SHP77 treated with DMSO at 0.1 percent for 48 hours (cell line): ENCODE measurements around the gene NR1I3.

Source experiments
- DNase-seq: peaks from one replicate; lab custom pipeline; 2025; lab: John Stamatoyannopoulos, UW

NR1I3 gene

DNA sequence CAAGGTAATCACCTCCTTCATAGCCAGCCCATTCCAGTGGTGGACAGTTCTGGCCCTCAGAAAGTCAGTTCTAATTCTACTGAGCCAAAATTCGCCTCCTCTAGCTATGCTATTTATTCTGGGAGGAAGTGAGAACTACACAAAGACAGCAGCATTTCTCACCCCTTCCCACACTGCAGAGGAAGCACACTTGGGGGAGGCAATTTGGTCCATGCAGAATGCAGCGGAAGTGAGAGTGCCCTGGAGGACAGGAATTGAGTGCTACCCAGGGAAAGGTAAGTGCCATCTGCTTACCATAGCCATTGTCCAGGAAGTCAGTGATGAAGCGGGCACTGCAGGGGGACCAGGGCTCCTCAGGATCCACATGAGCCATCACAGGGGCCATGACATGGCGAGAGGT, 42.8 kb downstream of the NR1I3 start:
- DNase-seq, result no peak

DNA sequence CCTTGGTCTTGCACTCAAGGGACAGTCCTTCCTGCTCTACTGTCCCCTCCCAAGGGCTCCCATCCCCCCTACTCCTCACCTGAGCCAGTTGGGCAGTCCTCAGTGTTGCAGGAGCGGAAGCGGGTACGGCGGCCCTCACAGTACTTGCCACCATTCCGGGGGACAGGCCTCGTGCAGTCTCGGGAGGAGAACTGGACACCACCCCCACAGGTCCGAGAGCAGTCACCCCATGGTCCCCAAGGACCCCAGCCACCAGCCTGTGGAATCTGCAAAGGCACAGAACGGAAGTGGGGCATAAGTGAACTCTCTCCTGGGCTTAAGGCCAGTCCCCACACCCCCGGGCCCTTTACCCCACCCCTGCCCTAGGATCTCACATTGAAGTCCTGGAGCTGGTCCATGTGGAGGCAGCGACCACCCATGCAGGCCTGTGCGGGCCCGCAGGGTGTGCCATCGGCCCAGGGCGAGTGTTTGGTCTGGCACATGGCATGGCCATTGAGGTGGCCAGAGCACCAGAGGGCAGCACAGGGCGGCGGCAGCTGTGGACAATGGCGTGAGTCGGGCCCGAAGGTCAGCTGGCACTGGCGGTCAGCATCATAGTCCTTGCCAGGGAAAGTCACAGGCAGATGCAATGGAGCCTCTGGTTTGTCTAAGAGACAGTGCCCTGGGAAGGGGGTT, 44.3 kb downstream of the NR1I3 start:
- peak; percentile 41 for DNase-seq

DNA sequence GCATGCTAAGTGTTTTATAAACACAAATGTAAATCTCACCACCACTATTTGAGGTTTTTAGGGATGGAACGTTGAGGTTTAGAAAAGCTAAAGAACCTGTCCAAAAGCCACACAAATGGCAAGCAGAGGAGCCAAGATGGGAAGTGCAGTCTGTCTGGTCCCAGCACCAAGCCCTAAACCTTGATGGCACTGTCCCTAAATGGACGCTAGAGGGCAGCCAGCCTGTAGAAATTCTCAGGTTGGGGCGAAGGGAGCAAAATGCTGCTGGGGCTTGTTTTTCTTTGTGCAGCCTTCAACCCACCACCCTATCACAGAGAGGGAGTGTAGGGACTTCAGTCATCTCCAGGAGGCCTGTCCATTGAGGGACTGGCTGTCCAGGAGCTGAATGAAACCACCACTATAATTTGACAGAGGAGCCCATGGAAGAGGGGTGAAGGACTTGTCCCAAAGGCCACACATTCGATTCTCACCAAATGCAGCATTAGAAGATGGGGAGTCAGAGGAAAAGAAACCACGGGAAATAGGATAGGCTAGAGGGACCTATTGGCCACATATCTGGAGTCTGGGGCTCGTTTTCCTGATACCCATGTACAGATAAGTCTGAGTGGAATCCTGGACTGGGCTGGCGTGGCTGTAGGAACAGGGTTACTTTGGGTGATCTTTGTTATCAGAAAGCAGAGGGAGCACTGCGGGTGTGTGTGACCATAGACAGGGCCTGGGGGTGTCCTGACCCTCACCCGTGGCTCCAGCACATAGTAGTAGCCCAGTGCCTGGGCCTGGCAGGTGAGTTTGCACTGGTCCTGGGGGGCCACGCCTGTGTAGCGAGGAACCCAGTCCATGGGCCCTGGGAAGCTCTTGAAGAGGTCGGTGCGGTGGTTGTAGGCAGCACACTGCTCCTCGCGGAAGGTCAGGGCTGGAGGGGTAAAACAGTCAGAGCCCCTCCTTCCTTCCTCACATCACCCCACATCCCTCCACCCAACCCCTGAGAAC, 45.2 kb downstream of the NR1I3 start:
- DNase-seq, result peak; percentile 74

DNA sequence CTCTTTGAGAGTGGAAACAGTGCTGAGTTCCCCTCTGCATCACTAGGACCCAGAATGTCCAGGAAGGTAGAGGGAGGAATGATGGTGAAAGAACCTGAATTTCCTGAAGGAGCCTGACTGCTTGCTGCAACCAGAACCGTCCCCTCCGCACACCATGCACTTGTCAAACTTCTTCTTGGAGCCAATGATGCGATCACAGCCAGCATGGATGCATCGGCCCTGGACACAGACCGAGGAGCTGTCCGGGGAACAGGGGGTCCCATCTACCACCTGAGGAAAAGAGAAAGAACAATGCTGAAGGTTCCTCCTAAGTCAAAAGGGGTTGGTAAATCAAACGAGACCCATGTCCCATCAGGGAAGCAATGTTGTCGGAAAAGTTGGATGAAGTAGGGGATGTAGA, 46.0 kb downstream of the NR1I3 start:
- DNase-seq, result no peak

DNA sequence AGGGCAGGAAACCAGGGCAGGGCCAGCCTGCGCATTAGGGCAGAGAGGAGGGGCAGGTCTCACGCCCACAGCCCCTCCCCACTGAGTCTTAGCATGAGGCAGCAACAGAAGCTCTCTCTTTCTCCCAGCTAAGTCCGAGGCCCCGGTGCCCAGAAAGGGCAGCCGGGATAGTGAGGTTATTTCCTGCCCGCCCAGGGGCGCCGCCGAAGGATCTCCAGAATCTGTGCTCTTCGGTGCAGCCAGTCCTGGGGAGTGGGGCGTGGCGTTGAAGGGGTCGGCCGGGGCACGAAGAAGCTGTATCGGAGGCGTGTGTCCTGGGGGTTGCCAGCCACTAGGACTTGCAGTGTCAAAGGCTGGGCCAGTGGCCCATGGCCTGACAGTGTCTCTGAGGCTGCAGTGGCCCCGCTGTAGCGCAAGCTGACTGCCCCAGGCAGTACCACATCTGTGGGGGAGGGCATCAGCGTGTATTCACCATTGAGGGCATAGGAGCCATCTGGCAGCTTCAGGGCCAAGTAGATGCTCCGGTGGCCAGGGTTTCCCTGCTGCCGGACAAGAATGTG, 47.0 kb downstream of the NR1I3 start:
- DNase-seq, result no peak

DNA sequence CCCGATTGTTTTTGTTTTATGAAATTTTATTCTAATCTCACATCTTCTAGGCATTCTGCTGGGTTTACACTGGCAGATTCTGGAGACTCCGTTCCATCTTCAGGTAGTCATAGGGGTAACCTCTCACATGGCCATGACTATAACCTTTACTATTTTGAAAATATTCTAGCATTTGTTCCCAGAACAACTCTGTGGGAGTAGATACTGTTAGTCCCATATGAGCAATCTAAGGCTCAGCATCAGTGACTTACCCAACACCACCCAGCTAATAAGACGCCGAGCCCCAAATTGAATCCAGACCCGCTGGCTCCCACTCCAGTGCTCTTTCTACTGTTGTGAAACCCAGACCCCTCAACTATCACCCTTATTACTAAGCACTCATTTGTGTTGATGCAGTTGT, 49.0 kb downstream of the NR1I3 start:
- DNase-seq, result no peak

DNA sequence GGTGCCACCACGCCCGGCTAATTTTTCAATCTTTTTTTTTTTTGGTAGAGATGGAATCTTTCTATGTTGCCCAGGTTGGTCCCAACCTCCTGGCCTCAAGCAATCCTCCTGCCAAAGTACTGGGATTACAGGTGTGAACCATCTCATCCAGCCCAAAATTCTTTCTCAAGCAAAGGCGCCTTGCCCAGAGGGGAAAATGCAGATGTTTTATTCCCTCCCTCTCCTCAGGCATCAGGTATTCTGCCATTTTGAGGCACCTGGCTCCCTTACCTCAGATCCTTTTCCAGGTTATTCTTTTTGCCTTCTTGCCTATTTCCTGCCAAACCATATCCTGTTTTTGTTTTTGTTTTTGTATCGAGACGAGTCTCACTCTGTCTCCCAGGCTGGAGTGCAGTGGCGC, 49.6 kb downstream of the NR1I3 start:
- no peak for DNase-seq

DNA sequence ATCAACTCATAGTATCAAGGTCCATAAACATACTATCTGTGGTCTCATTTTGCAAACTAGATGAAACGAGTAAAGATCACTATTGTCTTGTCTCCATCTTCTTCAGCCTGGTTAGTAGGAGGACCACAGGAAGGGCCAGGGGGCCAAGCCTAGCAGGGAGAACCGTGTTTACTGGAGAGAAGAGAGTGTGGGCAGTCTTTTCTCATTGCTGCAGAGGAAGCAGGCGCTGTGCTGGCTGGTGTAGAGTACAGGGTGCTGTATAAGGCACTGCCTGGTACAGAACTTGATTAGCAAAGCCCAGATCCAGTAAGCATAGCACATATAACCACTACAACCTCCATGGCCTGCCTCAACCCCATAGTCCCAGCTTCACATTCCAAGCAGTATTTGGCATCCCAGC, 50.7 kb downstream of the NR1I3 start:
- DNase-seq, result no peak

DNA sequence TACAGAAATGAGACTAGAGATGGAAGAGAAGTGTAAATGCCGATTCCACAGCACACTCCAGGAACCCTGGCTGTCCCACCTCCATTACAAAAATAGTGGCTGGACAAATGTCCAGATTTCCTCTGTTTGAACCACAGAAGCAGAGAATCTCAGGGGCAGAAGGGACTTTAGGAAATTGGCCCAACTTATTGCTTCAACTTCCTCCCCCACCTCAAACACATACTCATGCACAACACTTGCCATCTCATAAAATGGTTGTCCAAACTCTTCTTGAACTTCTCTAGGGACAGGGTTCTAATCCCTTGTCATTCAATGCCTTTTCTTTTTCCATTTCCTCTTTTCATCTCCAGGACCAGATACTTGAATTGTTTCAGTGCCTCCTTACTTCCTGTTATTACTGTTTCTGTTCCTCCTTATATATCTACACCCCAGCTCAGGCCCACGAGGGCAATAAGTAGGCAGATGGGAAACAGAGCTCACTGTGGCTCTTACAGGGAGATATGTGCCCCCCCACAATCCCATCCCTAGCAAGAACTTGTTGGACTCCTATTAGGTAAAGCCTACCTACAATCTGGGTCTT, 52.2 kb downstream of the NR1I3 start:
- no peak for DNase-seq

DNA sequence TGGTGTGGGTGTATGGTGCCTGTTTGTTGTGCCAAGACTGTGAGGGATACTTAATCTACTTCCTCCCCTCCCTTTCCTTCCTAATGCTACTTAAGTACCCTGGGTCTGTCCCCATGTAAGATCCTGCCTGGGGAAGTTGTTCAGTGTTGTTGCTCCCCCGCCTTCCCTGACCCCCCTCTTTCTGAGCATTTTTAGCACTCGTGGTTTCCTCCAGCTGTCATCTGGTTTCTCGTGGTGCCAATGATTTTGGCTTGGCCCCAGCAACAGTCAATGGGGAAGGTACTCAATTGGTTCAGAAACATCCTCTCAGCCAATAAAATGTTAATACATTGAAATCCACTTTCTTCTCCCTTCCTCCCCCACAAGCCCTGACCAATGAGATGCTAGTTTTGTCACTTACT, 52.7 kb downstream of the NR1I3 start:
- no peak for DNase-seq

DNA sequence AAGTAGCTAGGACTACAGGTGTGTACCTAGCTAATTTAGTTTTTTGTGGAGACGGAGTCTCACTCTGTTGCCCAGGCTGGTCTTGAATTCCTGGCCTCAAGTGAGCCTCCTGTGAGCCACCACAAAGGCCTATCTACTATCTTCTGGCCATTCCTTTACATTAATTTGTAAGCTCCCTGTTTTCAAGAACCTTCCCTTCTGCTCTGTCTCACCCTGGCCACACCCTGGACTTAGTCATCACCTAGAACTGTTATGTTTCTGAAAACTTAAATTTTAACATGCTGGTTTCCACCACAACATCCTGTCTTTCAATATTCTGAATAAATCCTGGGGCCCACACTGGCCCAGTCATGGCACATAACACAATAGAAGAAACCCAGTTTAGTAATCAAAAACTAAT, 55.8 kb downstream of the NR1I3 start:
- no peak for DNase-seq

DNA sequence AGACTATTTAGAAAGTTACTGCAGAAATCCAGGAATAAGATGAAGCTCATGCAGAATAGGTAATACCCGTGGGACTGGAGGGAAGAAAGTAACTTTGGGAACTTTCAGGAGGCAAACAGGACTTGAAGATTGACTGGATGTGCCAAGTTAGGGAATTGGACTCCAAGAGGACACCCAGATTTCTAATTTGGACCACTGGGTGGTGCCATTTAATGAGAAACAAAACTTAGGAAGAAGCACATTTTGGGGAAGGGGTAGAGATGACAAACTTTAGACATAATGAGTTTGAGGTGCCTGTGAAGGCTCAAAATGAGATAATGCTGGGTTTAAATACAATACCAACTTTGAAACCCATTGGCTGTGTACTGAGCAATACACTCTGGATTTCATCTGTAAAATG, 57.4 kb downstream of the NR1I3 start:
- no peak for DNase-seq

DNA sequence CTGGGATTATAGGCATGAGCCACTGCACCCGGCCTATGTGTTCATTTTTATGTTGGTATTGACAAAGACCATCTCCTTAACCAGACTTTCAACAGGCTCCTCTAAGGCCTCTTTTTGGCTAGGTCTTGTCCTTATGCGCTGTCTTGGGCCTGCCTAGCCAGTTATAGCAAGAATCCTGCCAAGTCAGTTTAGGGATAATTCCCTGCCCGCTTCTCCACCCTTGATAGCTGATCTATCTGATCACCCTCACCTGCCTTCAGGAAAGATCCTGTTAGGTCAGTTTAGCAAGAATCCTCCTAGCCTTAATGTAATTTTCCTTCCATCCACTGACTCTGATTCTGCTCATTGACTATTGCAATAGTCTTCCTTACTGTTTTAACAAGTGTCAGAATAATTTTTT, 58.3 kb downstream of the NR1I3 start:
- DNase-seq, result no peak
